Caki2 (cell line): Measurements from ENCODE around the gene MTMR10. TPM values are rescaled to one million over a fixed set of nuclear protein-coding genes. Genes with fewer than 3 reads are reported as not detected.

Source experiments
- DNase-seq: peaks from one replicate; pipeline ENCODE4 v3.0.0-alpha.2; 2015; ENCODE audit warnings: low read depth
- in situ Hi-C: cut with HindIII; loops from 2 replicates; pipeline ENCODE4 v1.10.0; 2016; ENCODE audit warnings: low sequenced_read_pairs, low pct_unique_long_range_greater_than_20kb, mixed read lengths
- total RNA-seq: library from RNA; depleted of rRNA; stranded (reverse); fragments of >200 nt; shearing (Covaris generic); gene quantifications from 2 replicates; pipeline ENCODE4 v1.2.3, GENCODE V29; 2014; ENCODE audit warnings: low replicate concordance; rRNA removed

Gene MTMR10
- total RNA-seq, result 16.9 and 19.7 TPM in 2 replicates

- DNase-seq, result peak; percentile 85
- in situ Hi-C loops, result no loop called here
Observed at GRCh38 chr15:30991255-30992235, at the start of gene MTMR10. MTMR10 (minus strand) TSS chr15:30991628; CDS start chr15:30991506, 122 bp downstream.

- DNase-seq, result no peak
- in situ Hi-C loops, result no loop called here
Observed at GRCh38 chr15:31040611-31041010, 49.2 kb upstream of the MTMR10 start.

- in situ Hi-C loops, result no loop called here
- DNase-seq, result no peak
Observed at GRCh38 chr15:31039961-31040360, 48.5 kb upstream of the MTMR10 start.

GRCh38 chr15:31037731-31038477 lies 46.5 kb upstream of the MTMR10 start:
- no peak for DNase-seq
- in situ Hi-C loops, result no loop called here

GRCh38 chr15:31036783-31037182 lies 45.4 kb upstream of the MTMR10 start:
- in situ Hi-C loops, result no loop called here
- DNase-seq, result no peak

GRCh38 chr15:31035610-31036009 lies 44.2 kb upstream of the MTMR10 start:
- in situ Hi-C loops, result no loop called here

GRCh38 chr15:31034152-31034551 lies 42.7 kb upstream of the MTMR10 start:
- in situ Hi-C loops, result no loop called here
- no peak for DNase-seq

More at GRCh38 chr15:31035610-31036009, 44.2 kb upstream of the MTMR10 start:
- no peak for DNase-seq

- no peak for DNase-seq
- in situ Hi-C loops, result no loop called here
Observed at GRCh38 chr15:31032961-31033371, 41.5 kb upstream of the MTMR10 start.

- in situ Hi-C loops, result no loop called here
- DNase-seq, result no peak
Observed at GRCh38 chr15:31031471-31032067, 40.1 kb upstream of the MTMR10 start.

- no peak for DNase-seq
- in situ Hi-C loops, result no loop called here
Observed at GRCh38 chr15:31027910-31028578, 36.6 kb upstream of the MTMR10 start.

GRCh38 chr15:31025996-31026395 lies 34.6 kb upstream of the MTMR10 start:
- no peak for DNase-seq
- in situ Hi-C loops, result no loop called here

- no peak for DNase-seq
- in situ Hi-C loops, result no loop called here
Observed at GRCh38 chr15:31024979-31025378, 33.6 kb upstream of the MTMR10 start.

- DNase-seq, result peak; percentile 97
- in situ Hi-C loops, result no loop called here
Observed at GRCh38 chr15:31024330-31024729, 32.9 kb upstream of the MTMR10 start.

- no peak for DNase-seq
- in situ Hi-C loops, result no loop called here
Observed at GRCh38 chr15:31023841-31024240, 32.4 kb upstream of the MTMR10 start.

GRCh38 chr15:31021067-31021665 lies 29.7 kb upstream of the MTMR10 start:
- in situ Hi-C loops, result no loop called here
- no peak for DNase-seq

- DNase-seq, result no peak
- in situ Hi-C loops, result no loop called here
Observed at GRCh38 chr15:31020542-31020941, 29.1 kb upstream of the MTMR10 start.

GRCh38 chr15:31019986-31020385 lies 28.6 kb upstream of the MTMR10 start:
- in situ Hi-C loops, result no loop called here
- DNase-seq, result no peak

- DNase-seq, result no peak
- in situ Hi-C loops, result no loop called here
Observed at GRCh38 chr15:31017311-31017710, 25.9 kb upstream of the MTMR10 start.
